NCI-H526 (cell line): Measurements from ENCODE around the gene KIF4A.
"Not testable (repeated sequence)": the region's sequence is repeated elsewhere in the genome, so short reads cannot be mapped to it uniquely, and the experiment has no call there.

Experiments
- DNase-seq, 2 experiments: peaks; one replicate each; lab custom pipeline; 2025; lab: John Stamatoyannopoulos, UW

KIF4A gene

GRCh38 chrX:70289793-70290770, at the start of gene KIF4A, which contains the start of gene PDZD11:
KIF4A (plus strand) TSS chrX:70290104; CDS start chrX:70290459, 355 bp downstream.
PDZD11 (minus strand) TSS chrX:70289927; CDS start chrX:70289341, 586 bp downstream.
- peak; percentile 48 to 88 for DNase-seq

DNA sequence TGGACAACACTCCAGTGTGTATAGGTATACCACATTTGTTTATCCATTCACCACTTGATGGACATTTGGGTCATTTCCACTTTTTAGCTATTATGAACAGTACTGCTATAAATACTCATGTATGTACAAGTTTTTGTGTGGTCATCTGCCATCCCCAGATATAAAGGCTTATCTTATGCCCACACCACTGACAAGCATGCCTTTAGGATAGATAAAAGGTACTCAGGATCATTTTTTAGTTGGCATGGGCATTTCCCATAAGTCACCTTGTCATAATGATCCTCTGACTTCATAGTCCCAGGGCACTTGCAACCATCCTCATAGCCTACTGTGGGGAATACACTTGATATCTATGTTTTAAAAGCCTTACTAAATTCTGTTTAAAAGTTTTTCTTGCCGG, 49.2 kb upstream of the KIF4A start:
- no peak for DNase-seq

- no peak for DNase-seq
These were observed 48.4 kb upstream of the KIF4A start for GRCh38 chrX:70241501-70241900.

DNA sequence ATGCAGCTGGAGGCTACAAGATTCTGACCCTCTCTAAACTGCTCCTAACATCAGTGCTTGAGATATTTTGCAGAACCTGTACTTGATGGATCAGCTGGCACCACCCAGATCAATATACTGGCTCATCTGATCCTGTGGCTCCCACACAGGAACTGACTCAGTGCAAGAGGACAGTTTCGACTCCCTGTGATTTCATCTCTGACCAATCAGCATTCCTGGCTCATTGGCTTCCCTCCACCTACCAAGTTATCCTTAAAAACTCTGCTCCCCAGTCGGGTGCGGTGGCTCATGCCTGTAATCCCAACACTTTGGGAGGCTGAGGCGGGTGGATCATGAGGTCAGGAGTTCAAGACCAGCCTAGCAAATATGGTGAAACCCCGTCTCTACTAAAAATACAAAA, 46.3 kb upstream of the KIF4A start:
- DNase-seq, result not testable (repeated sequence)

DNA sequence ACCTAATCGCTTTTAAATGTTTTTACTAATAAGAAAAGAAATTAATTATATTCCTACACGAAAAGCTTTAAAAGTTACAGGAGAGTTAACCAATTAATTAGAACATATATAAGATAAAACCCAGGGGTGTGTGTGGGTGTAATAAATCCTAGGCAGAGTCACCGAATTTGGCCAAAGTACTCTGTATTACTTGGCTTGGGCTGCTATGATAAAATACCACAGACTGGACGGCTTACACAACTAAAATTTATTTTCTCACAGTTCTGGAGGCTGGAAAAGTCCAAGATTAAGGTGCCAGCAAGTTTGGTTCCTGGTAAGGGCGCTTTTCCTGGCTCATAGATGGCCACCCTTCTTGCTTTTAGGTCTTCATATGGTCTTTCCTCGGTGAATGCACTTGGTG, 45.0 kb upstream of the KIF4A start:
- no peak for DNase-seq

GRCh38 chrX:70247252-70247651, 42.7 kb upstream of the KIF4A start:
- DNase-seq, result no peak

- no peak for DNase-seq
These were observed 37.4 kb upstream of the KIF4A start for GRCh38 chrX:70252491-70252890.

- DNase-seq, result no peak
These were observed 36.4 kb upstream of the KIF4A start for GRCh38 chrX:70253377-70254062.

DNA sequence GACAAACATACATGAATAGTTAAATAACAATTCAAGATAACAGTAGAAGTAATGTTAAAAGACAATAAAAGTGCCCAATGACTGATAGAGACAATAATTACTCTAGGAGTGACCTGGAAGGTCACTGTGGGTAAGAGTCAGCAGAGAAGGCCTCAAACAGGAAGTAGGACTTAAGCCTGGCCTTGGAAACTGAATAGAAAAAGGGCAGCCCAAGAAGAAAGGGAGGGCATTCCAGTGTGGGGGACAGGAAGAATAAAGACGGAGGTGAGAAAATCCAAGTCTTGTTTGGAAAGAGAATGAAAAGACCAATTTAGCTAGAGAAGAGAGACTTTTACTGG, 35.9 kb upstream of the KIF4A start:
- no peak for DNase-seq

GRCh38 chrX:70254909-70255308, 35.0 kb upstream of the KIF4A start:
- DNase-seq, result no peak

DNA sequence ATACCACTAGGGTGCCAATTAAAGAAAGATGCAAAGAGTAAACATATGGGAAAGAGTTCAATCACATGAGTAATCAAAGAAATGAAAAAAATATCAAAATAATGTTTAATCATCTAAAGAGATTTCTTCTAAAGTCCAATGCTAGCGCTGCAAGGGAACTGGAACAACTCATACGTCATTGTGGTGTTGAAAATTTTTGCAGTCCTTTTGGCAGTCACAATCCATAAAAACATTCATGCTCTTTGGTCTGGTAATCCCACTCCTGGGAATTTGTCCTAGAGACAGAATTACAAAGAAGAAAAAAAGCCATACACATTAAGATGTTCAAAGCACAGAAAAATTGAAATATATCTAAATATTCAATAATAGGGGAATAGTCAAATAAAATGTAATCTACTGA, 34.5 kb upstream of the KIF4A start:
- no peak for DNase-seq

GRCh38 chrX:70257423-70258288, 32.2 kb upstream of the KIF4A start:
- no peak for DNase-seq

DNA sequence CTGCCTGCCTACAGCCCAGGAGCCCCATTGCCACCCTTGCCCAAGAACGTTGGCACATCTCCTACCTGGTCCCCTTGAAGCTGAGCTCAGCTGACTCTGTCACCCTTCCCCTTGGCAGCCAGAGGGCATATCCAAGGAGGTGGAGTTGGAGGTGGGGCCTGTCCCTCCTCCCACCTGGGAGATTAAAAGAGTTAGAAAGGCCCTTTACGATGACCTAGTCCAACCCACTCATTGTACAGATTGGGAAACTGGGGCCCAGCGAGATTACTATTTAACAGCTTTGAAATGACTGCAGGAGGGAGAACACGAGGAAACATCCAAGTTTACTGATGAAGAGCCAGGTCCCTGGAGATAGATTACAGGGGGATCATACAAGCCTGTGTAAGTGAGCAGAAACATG, 29.8 kb upstream of the KIF4A start, which contains the start of gene P2RY4:
TSS of gene P2RY4 (minus strand) at position 101 of the 400 bp plus-strand sequence. CDS start 580 bp downstream, outside the sequence.
- no peak for DNase-seq

DNA sequence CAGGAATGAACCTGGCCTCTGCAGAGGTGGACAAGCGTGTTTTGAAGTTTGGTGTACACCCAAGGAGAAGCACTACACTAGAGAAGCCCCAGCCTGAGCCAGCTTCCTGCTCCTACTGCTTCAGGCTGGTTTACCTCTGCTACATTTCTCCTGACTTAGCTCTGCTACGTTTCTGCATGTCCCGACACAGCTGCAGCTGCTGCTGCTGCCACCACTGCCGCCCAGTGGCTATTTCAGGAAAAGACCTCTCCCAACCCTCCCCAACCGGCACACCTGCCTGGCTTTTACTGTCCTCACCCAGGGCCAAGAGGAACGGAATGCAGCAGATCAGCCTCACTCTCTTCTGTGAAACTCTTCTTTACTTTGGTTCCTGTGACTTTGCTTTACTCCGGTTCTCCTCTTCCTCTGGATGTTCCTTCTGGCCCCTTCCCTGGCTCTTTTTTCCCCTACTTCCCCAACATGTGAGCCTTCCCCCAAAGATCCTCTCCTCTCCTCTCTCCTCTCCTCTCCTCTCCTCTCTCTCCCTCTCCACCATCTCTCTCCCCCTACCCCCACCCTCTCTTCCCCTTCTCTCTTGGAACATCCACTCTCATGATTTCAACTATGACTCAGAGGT, 26.8 kb upstream of the KIF4A start:
- peak; percentile 40 to 73 for DNase-seq

- no peak for DNase-seq
These were observed 25.1 kb upstream of the KIF4A start for GRCh38 chrX:70264784-70265183.

DNA sequence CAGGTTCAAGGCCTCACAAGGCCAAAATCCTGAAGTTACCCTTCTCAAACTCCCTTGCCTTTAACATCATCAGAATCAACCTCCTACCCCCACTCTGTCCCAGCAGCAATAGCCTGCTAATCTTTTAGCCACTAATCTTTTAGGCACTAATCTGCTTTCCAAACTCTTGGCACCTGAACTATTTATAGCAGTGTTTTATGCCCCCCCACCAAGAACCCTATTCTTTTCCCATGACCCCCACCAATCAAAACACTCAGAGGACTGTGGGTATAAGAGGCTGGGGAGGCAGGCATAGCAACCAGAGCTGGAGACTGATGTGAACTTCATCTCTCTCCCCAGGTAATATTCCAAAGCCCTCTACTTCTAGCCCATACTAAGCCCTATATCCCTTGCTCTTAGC, 21.9 kb upstream of the KIF4A start, which contains the start of gene ARR3:
TSS of gene ARR3 (plus strand) at position 301 of the 400 bp plus-strand sequence. CDS start 1,052 bp downstream, outside the sequence.
- no peak for DNase-seq

- DNase-seq, result not testable (repeated sequence)
These were observed 15.9 kb upstream of the KIF4A start for GRCh38 chrX:70274029-70274428.

DNA sequence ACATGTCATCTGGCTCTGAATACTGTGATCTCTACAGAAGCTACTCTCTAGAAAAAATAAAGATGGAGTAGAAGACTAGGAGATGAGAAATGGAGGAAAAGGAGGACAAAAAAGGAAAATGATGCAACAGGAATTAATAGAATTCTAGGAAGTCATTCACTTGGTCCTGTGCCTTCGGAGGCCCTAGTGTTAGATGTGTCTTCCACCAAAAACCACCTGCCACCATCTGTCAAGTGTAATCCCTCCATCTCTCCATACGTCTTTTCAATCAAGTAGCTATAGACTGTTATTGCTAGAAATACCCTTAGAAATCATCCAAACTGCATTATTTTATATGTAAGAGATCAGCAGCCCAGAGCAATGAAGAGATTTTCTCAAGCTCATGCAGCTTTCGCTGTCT, 10.8 kb upstream of the KIF4A start:
- no peak for DNase-seq

GRCh38 chrX:70280573-70280972, 9.3 kb upstream of the KIF4A start:
- DNase-seq, result no peak

- DNase-seq, result no peak
These were observed 8.0 kb upstream of the KIF4A start, which contains the start of gene RAB41 for GRCh38 chrX:70281951-70282350. RAB41 (plus strand) TSS chrX:70282172; CDS start chrX:70282218, 46 bp downstream.

DNA sequence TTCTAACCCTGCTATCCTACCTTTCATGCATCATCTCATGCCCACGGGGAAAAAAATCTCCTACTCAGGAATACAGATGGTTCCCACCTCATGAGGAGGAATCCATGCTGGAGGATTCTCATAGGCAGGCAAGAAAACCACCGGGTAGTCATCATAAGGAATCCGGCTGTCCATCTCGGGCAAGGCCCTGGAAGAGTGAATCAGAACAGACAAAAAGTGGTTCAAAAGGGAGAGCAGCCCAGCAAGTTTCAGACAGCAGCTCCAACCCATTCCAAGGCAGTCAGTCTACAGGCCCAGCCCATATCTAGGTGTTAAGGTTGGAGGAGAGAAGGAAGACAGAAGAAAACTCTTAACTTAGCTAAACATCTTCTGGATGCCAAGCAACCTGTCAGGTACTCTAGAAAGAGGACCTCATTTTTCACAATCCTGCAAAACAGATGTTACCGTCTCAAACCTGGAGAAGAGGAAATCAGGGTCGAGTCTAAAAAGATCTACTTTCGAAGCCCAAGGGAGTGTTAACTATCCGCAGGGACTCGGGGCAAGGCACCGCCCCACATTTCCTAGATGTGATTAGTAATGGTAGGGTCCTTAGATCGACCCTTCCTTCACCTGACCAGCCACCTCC, 624 bp upstream of the KIF4A start:
- no peak for DNase-seq
